ENCODE results near the gene RYR1.

- TF ChIP-seq SIN3A (conservative IDR thresholded peaks at IDR 0.05 in 1 of 2, IDR thresholded peaks at IDR 0.05 in 1 of 2; ENCODE audit: low read depth in 1 of 2, low read length in 2 of 2) (no peak), JUND (IDR thresholded peaks at IDR 0.05; ENCODE audit: low read length) (no peak), SRF (IDR thresholded peaks at IDR 0.05; ENCODE audit: low read depth, low read length) (no peak), RFX5 (IDR thresholded peaks at IDR 0.05; ENCODE audit: borderline replicate concordance, low read depth, low read length) (no peak), SUZ12 (IDR thresholded peaks at IDR 0.05; ENCODE audit: low read length) (no peak), CTCF (IDR thresholded peaks at IDR 0.05; ENCODE audit: control extremely low read depth in 1 of 3, insufficient read depth in 1 of 3, low read depth in 1 of 3, low read length in 3 of 3) (no peak)
Observed at GRCh38 chr19:38614289-38614688, 180.8 kb downstream of the RYR1 start.
